ENCODE measurements around the gene SDE2.
"Not testable (repeated sequence)": the region's sequence is repeated elsewhere in the genome, so short reads cannot be mapped to it uniquely, and the experiment has no call there.

The SDE2 gene

DNA sequence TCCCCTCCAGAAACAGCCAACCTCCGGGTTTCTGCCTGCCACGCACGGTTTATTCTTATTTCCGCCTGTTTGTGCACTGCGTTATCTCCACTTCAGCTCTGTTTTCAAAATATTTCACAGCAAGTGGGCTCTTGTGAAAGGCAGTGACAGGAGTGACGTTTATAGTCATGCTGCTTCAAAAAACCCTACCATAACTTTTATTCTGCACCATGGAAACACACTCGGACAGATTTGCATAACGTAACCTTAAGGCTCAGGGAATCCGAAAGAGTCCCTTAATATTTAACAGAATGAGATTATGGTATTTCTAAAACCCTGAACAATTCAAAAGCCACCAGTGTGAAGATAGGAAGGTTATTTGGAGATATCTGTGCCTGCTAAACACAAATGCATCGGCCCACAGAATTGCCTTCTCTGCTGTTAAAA lies 782 bp upstream of the SDE2 start:
- no peak for TF ChIP-seq ZNF274 (IDR thresholded peaks at IDR 0.05; ENCODE audit: low read depth, low read length)
- peak overlapping the region; percentile 64 for H3K4me3 ChIP-seq (ENCODE audit: low read length)

DNA sequence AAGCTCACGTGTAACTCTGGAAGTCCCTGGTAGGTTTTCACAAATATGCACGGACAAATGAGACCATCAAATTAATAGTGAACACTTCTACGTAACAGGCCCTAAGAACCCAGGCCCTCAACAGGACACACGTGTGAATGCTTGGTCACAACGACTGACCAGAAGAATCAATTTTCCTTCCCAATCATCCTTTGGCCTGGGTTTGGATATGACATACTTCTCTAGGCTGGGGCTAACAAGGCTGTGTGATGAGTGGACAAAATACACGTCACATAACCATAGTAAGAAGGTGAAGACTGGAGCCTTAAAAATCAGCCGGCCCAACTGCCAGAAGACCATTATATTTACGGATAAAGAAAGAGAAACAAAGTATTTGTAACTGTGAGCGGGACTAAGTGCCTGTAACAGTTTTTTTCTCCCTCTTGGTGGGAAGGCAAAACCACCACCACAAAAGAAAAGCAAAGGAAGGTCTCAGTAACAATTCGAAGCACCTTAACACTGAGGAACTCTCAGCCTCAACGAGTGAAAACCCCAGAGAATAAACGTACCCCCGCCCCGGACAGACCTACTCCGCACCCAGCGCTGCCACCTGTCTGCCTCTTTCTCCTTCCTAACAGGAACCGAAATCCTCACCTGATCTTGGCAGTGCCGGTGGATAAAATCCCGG lies 450 bp downstream of the SDE2 start:
- no peak for TF ChIP-seq ZNF274 (IDR thresholded peaks at IDR 0.05; ENCODE audit: low read depth, low read length)
- H3K4me3 ChIP-seq (ENCODE audit: low read length): peak overlapping the region; percentile 97

DNA sequence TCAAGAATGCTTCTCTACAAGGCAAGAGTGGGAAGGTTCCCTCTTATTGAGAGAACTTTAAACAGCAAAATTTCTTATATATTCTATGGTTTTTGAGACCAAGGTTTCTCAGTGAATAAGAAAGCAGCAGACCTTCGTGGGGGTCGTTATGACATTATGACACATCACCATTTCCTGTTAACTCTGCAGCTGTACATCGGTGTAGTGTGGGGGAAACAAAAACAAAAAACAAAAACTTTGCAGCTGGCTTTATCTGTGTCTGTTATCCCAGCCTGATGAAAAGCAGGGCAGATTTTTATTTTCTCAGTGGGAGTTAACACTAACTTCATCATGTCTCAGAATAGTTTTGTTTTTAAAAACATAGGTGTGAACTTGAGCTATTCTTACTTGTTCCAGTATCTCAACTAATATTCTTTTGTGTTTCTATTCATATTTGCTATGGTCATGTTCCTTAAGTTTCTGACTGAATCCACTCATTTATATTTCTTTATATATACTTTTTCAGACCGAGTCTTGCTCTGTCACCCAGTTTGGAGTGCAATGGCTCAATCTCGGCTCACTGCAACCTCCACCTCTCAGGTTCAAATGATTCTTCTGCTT lies 2.1 kb downstream of the SDE2 start:
- peak overlapping the region; percentile 97 for H3K4me3 ChIP-seq (ENCODE audit: low read length)
- TF ChIP-seq ZNF274 (IDR thresholded peaks at IDR 0.05; ENCODE audit: low read depth, low read length): no peak

DNA sequence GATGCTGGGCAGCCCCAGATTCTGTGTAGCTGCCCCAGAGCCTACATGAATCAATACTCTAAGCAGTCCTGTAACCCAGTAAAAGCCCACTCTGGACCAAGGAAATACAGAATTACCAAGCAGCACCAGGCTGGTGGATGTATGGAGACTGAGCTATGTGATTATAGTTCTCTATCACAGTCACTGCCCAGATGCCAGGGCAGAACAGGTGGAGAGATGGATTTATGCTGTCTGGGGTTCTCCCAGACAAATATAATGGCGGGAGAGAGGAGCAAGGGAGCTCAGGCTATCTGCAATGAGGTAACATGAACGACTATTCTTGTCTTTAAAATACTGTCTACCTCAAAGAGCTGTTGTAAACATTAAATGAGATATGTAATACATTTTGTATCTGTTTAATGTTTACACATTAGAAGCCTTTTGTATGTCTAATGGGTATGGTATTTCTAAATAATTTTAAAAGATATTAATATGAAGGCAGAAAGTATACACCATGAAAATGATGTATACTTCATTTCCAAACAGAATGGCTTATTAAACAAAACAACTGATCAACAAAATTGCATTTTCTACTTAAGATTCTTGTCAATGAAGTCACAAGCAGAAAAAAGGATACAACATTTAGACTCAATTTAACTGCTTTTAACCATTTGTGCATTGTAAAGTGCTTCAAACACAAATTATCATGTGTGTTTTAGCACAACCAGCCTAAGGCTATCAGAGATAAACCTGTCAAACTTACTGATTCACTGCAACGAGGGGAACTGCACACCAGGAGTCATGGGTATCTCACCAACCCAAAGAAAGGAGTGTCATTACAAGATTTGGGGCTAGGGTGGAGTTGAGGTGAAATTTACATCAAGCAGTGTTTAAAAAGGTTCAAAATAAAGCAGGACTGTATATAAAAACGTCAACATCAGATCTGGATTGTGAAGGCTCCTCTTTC lies 3.0 kb downstream of the SDE2 start:
- no peak for TF ChIP-seq ZNF274 (IDR thresholded peaks at IDR 0.05; ENCODE audit: low read depth, low read length)
- H3K4me3 ChIP-seq (ENCODE audit: low read length): no peak overlapping the region

DNA sequence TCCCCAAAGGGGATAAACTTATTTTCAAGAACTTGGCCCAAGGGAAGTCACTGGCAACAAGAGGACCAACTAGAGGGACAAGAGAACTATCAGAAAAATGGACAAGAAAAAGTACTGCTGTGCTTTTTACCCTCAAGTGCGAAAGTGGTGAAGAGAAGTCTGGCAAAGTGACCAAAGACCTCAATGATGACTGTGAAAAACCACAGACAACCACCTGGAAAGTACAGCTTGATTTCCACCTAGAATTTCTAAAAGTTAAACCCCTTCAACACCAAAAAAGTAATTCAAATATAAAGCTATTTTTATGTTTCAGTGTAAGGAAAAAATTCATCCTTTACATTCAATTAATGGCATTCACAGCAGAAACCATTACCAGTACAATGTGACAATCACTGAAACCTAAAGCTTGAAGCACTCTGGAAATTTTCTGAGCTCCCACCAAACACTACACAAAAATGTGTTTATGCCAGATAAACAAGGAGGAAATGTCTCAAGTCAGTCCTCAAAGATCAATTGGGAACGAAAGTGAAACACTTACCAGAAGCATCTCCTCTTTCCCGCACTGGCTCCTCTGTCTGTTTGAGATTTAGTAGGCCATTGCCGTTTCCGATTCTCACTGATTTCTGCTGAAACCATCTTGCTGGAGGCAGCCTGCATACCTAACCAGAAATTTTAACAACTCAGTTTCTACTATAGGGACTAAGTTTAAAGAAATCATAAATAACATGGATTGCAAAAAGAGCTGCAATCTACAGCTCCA lies 8.3 kb downstream of the SDE2 start:
- TF ChIP-seq ZNF274 (IDR thresholded peaks at IDR 0.05; ENCODE audit: low read depth, low read length): no peak
- no peak overlapping the region; the same call in 1 of the 2 replicates for H3K4me3 ChIP-seq (ENCODE audit: low read length)

DNA sequence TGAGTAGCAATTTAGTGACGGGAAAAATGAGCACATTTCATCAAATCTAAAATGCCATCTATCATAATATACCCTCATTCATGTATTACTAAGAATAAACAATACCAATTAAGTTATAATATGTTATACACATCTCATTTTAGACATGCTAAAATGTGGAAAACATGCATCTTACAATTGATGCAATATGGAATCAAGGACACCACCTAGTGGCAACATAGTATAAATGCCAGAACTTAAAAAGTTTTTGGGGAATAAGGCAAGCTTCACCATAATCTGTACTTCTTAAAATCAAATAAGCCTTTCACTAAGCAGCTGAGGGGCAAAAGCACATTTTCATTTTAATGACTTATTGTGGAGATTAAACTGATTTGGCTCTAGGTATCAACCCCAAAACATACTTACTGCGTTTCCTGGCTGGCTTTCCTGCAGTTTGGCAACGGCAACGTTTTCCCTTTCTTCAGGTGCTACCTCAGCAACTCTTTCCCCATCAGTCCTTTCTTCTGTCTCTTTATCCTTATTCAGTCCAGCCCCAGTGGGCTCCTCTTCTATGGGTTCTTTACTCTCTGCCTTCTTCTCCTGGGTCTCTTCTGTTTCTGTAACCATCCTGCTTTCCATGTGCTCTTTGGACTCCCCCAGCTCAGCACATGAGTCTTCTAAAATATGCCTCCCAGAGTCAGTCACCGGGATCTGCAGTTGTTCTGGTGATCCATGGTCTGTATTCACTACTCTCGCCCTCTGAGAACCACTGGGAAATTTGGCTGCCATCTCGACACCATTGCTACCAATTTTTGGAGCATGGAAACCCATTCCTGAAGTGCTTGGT lies 11.4 kb downstream of the SDE2 start:
- no peak overlapping the region for H3K4me3 ChIP-seq (ENCODE audit: low read length)
- no peak for TF ChIP-seq ZNF274 (IDR thresholded peaks at IDR 0.05; ENCODE audit: low read depth, low read length)

DNA sequence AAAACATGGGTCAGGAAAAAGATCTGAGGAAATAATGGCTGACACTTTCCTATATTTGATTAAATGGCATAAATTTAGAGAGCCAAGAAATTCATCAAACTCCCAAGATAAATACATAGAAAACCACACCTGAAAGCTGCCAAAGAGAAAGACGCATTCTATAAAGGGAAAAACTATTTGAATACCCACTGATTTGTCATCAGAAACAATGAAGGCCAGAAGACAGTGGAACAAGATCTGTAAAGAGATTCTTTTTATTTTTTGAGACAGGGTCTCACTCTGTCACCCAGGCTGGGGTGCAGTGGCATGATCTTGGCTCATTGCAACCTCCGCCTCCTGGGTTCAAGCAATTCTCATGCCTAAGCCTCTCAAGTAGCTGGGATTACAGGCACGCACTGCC lies 17.4 kb downstream of the SDE2 start:
- no peak for TF ChIP-seq ZNF274 (IDR thresholded peaks at IDR 0.05; ENCODE audit: low read depth, low read length)

DNA sequence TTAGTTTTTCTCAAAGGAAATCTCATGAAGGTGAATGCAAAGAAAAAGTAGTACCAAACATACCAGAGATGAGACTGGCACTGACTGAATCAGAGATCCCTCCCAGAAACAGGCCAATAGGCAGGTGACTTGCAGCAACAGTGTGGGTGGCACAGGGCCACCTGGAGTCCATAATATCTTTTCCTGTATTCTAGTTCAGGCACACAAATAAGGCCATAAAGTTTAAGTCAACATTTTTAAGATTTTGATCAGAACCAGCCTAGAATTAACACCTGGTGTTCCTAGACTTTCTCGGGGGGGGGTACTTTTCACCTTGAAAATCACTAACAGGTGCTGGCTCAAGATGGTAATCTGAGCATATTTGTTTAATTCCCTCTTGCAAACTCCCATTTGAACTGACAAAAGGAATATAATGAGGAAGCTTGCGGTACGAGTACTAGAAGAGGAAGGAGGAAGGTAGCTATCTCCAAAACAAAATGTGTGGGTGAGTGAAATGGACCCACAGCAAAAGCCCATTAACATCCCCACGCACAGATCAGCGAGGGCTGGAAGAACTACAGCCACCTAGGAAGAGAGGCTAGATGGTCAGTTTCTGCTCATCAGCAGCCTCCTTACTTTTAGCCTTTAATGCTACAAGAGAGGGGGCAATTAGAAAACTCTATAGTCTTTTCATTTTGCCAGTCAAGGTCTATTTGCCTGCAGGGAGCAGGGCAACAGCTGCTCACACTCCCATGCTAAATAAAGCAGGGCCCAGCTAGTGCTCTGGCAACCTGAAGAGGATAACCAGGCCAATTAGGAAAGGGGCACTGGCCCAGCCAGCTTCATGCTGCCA lies 18.9 kb downstream of the SDE2 start:
- no peak for TF ChIP-seq ZNF274 (IDR thresholded peaks at IDR 0.05; ENCODE audit: low read depth, low read length)
- no peak overlapping the region for H3K4me3 ChIP-seq (ENCODE audit: low read length)

More for the DNA sequence above, 17.4 kb downstream of the SDE2 start:
- no peak overlapping the region for H3K4me3 ChIP-seq (ENCODE audit: low read length)

DNA sequence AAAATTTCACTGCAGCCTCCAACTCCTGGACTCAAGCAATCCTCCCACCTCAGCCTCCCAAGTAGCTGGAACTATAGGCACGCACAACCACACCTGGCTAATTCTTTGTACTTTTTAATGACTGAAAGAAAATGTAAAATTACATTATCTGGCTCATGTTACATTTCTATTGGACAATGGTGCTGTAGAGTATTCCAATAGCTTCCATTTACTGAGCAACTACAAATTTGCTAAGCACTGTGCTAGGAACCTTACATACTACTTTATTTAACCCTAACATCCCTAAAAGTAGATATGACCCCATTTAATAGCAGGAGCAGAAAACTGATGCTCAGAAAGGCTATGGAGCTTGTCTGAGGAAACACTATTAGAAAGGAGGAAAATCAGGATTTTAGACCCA lies 19.7 kb downstream of the SDE2 start:
- no peak for TF ChIP-seq ZNF274 (IDR thresholded peaks at IDR 0.05; ENCODE audit: low read depth, low read length)
- no peak overlapping the region for H3K4me3 ChIP-seq (ENCODE audit: low read length)

DNA sequence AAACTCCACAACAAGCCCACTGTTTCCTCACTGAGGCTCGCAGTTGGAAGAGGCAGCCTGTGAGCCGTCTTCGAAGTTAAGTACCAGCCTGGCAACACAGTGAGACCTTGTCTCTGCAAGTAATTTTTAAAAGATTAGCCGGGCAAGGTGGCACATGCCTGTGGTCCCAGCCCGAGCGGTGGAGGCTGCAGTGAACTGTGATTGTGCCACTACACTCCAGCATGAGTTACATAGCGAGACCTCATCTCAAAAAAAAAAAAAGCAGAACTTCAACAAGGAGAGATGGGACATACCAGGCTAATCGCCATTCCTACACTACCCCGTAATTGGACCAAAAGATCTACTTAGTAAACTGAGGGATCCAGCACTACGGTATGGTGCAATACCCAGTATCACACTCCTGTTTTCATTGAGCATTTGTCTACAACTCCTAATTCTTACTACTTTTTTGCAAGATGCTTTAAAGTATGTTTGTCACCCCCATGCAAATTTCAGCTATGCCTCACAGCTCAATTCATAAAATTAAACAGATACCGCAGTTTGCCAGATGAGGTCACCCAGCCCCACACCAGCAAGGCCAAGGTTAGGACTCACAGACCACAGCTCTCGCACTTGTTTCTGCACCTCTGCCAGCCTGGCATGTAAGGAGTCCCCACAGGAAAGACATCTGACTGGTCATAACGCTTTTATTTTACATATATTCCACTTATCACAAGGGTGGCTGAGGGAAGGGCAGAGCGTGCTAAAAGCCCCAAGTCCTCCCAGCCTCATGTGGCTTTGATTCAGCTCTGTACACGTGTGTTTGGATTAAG lies 21.0 kb downstream of the SDE2 start:
- TF ChIP-seq ZNF274 (IDR thresholded peaks at IDR 0.05; ENCODE audit: low read depth, low read length): no peak

DNA sequence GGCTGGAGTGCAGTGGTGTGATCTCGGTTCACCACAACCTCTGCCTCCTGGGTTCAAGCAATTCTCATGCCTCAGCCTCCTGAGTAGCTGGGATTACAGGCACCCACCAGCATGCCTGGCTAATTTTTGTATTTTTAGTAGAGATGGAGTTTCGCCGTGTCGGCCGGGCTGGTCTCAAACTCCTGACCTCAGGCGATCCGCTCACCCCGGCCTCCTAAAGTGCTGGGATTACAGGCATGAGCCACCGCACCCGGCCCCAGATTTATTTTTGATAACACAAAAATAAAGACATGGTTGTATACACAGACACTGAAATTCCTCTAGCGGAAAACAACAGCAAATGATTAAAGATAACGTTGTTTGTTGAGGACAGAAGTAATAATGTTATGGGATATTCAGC lies 24.0 kb downstream of the SDE2 start:
- H3K4me3 ChIP-seq (ENCODE audit: low read length): not testable (repeated sequence)

More for the DNA sequence above, 21.0 kb downstream of the SDE2 start:
- no peak overlapping the region for H3K4me3 ChIP-seq (ENCODE audit: low read length)

DNA sequence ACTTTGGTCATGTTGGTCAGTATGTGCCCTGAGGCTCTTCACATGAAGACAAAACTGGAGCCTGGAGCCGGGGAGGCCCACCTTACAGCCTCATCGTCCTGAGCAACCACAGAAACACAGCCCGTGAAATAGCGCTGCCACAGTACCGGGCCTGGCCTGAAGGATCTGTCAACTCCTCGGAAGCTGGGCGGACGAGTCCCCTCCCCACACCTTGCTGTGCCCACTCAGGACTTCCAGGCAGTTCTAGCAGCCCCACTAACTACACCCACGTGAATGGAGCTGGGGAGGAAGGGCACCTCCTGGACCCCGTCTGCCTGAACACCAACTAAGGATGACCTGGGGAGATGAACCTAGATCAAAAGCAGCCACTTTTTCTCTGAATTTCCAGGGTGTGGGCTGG lies 24.7 kb downstream of the SDE2 start:
- no peak for TF ChIP-seq ZNF274 (IDR thresholded peaks at IDR 0.05; ENCODE audit: low read depth, low read length)
- H3K4me3 ChIP-seq (ENCODE audit: low read length): no peak overlapping the region
